Measurements from ENCODE around the gene RAD21L1.

Gene RAD21L1

GRCh38 chr20:1265226-1265915 is 39.5 kb downstream of the RAD21L1 start:
- peak overlapping the region; percentile 82 to 90 for H3K4me3 Mint-ChIP-seq
- peaks cover 0 to 4% of the 10 kb centered on the region in 2 donors for H3K36me3 Mint-ChIP-seq
- peaks cover 9 to 16% of the 10 kb centered on the region in 2 donors for H3K4me1 Mint-ChIP-seq
- peaks cover 17 to 29% of the 10 kb centered on the region in 2 donors for H3K27me3 Mint-ChIP-seq
- ATAC-seq (replicated peaks) (no peak), DNase-seq (no peak)
- peak overlapping the region; percentile 91 for H3K27ac Mint-ChIP-seq
- H3K9me3 Mint-ChIP-seq: peaks cover 0 to 2% of the 10 kb centered on the region in 2 donors

- no peak for DNase-seq
- peak overlapping the region; percentile 82 to 90 for H3K4me3 Mint-ChIP-seq
- peak overlapping the region; percentile 91 for H3K27ac Mint-ChIP-seq
- ATAC-seq (replicated peaks): no peak
- peaks cover 15 to 29% of the 10 kb centered on the region in 2 donors for H3K27me3 Mint-ChIP-seq
- H3K4me1 Mint-ChIP-seq: peaks cover 9 to 16% of the 10 kb centered on the region in 2 donors
- H3K36me3 Mint-ChIP-seq: peaks cover 0 to 4% of the 10 kb centered on the region in 2 donors
- H3K9me3 Mint-ChIP-seq: peaks cover 0 to 2% of the 10 kb centered on the region in 2 donors
Measured at GRCh38 chr20:1265916-1266166, 40.0 kb downstream of the RAD21L1 start.

- ATAC-seq (replicated peaks) (peak; percentile 93), DNase-seq (peak; percentile 48)
- H3K36me3 Mint-ChIP-seq: peaks cover 0 to 4% of the 10 kb centered on the region in 2 donors
- peaks cover 0 to 2% of the 10 kb centered on the region in 2 donors for H3K9me3 Mint-ChIP-seq
- H3K27ac Mint-ChIP-seq: peak within 1 kb of the TSS; percentile 91
- peak within 1 kb of the TSS; percentile 82 to 90 for H3K4me3 Mint-ChIP-seq
- peaks cover 13 to 29% of the 10 kb centered on the region in 2 donors for H3K27me3 Mint-ChIP-seq
- peaks cover 9 to 16% of the 10 kb centered on the region in 2 donors for H3K4me1 Mint-ChIP-seq
Measured at GRCh38 chr20:1266167-1266973, 40.5 kb downstream of the RAD21L1 start, which contains the start of gene SNPH. SNPH (plus strand) TSS chr20:1266294; CDS start chr20:1296240, 29,946 bp downstream.

GRCh38 chr20:1267161-1267560 is 41.3 kb downstream of the RAD21L1 start:
- Mint-ChIP-seq H3K27ac (no peak overlapping the region), H3K36me3 (peaks cover 0 to 4% of the 10 kb centered on the region in 2 donors), H3K27me3 (peaks cover 9 to 21% of the 10 kb centered on the region in 2 donors), H3K4me3 (peak overlapping the region in 1 of 2 donors; percentile 22), H3K4me1 (peaks cover 9 to 16% of the 10 kb centered on the region in 2 donors), H3K9me3 (peaks cover 0 to 2% of the 10 kb centered on the region in 2 donors)
- DNase-seq (no peak), ATAC-seq (replicated peaks) (no peak)

- H3K27ac Mint-ChIP-seq: no peak overlapping the region
- DNase-seq (no peak), ATAC-seq (replicated peaks) (no peak)
- peaks cover 0 to 2% of the 10 kb centered on the region in 2 donors for H3K36me3 Mint-ChIP-seq
- H3K4me3 Mint-ChIP-seq: no peak overlapping the region
- H3K9me3 Mint-ChIP-seq: no peaks in the 10 kb centered on the region
- peaks cover 9 to 16% of the 10 kb centered on the region in 2 donors for H3K4me1 Mint-ChIP-seq
- peaks cover 9 to 18% of the 10 kb centered on the region in 2 donors for H3K27me3 Mint-ChIP-seq
Measured at GRCh38 chr20:1267809-1268374, 42.0 kb downstream of the RAD21L1 start.

GRCh38 chr20:1269235-1269634 is 43.4 kb downstream of the RAD21L1 start:
- Mint-ChIP-seq H3K4me1 (peaks cover 9 to 16% of the 10 kb centered on the region in 2 donors), H3K4me3 (no peak overlapping the region), H3K27ac (no peak overlapping the region), H3K27me3 (peaks cover 5 to 14% of the 10 kb centered on the region in 2 donors), H3K9me3 (no peaks in the 10 kb centered on the region), H3K36me3 (peaks cover 0 to 2% of the 10 kb centered on the region in 2 donors)
- ATAC-seq (replicated peaks): no peak
- DNase-seq: no peak

- Mint-ChIP-seq H3K27me3 (peaks cover 5 to 11% of the 10 kb centered on the region in 2 donors), H3K27ac (no peak overlapping the region)
Measured at GRCh38 chr20:1269850-1270249, 44.0 kb downstream of the RAD21L1 start.

GRCh38 chr20:1272368-1273100 is 46.7 kb downstream of the RAD21L1 start:
- no peaks in the 10 kb centered on the region for H3K27me3 Mint-ChIP-seq
- peaks cover 0 to 2% of the 10 kb centered on the region in 2 donors for H3K36me3 Mint-ChIP-seq
- H3K4me1 Mint-ChIP-seq: no peaks in the 10 kb centered on the region
- no peak for ATAC-seq (replicated peaks)
- no peaks in the 10 kb centered on the region for H3K9me3 Mint-ChIP-seq
- no peak for DNase-seq
- H3K4me3 Mint-ChIP-seq: no peak overlapping the region
- no peak overlapping the region for H3K27ac Mint-ChIP-seq

More at GRCh38 chr20:1269850-1270249, 44.0 kb downstream of the RAD21L1 start:
- Mint-ChIP-seq H3K36me3 (peaks cover 0 to 2% of the 10 kb centered on the region in 2 donors), H3K4me3 (no peak overlapping the region), H3K9me3 (no peaks in the 10 kb centered on the region), H3K4me1 (peaks cover 9 to 16% of the 10 kb centered on the region in 2 donors)
- DNase-seq (no peak), ATAC-seq (replicated peaks) (no peak)

GRCh38 chr20:1273366-1273765 is 47.5 kb downstream of the RAD21L1 start:
- DNase-seq (no peak), ATAC-seq (replicated peaks) (no peak)
- H3K4me3 Mint-ChIP-seq: no peak overlapping the region
- no peaks in the 10 kb centered on the region for H3K4me1 Mint-ChIP-seq
- H3K27me3 Mint-ChIP-seq: no peaks in the 10 kb centered on the region
- no peak overlapping the region for H3K27ac Mint-ChIP-seq
- no peaks in the 10 kb centered on the region for H3K36me3 Mint-ChIP-seq
- no peaks in the 10 kb centered on the region for H3K9me3 Mint-ChIP-seq

GRCh38 chr20:1274485-1275311 is 48.9 kb downstream of the RAD21L1 start:
- Mint-ChIP-seq H3K27ac (no peak overlapping the region), H3K9me3 (no peaks in the 10 kb centered on the region), H3K36me3 (no peaks in the 10 kb centered on the region), H3K4me3 (no peak overlapping the region), H3K4me1 (no peaks in the 10 kb centered on the region), H3K27me3 (no peaks in the 10 kb centered on the region)
- no peak for DNase-seq
- ATAC-seq (replicated peaks): no peak

- Mint-ChIP-seq H3K4me1 (no peaks in the 10 kb centered on the region), H3K36me3 (no peaks in the 10 kb centered on the region), H3K27ac (no peak overlapping the region), H3K27me3 (no peaks in the 10 kb centered on the region), H3K9me3 (no peaks in the 10 kb centered on the region), H3K4me3 (no peak overlapping the region)
- ATAC-seq (replicated peaks) (no peak), DNase-seq (no peak)
Measured at GRCh38 chr20:1275919-1276318, 50.1 kb downstream of the RAD21L1 start.

- Mint-ChIP-seq H3K4me3 (no peak overlapping the region), H3K36me3 (no peaks in the 10 kb centered on the region), H3K4me1 (no peaks in the 10 kb centered on the region), H3K9me3 (no peaks in the 10 kb centered on the region), H3K27me3 (peaks cover 0 to 3% of the 10 kb centered on the region in 2 donors), H3K27ac (no peak overlapping the region)
- DNase-seq (no peak), ATAC-seq (replicated peaks) (no peak)
Measured at GRCh38 chr20:1277529-1278322, 51.9 kb downstream of the RAD21L1 start.

GRCh38 chr20:1278993-1279392 is 53.1 kb downstream of the RAD21L1 start:
- Mint-ChIP-seq H3K36me3 (no peaks in the 10 kb centered on the region), H3K9me3 (no peaks in the 10 kb centered on the region), H3K4me3 (no peak overlapping the region), H3K4me1 (no peaks in the 10 kb centered on the region), H3K27ac (no peak overlapping the region), H3K27me3 (peaks cover 3 to 9% of the 10 kb centered on the region in 2 donors)
- DNase-seq (no peak), ATAC-seq (replicated peaks) (peak; percentile 76 to 91)

Data from stimulated activated naive B cell treated with anti-CD40 and anti-IgM and Interleukin-4, amounts not matched to agents 10 μg/mL and 1 μg/mL and 100 μg/mL, for 72 hours (primary cell).